HEK293T (cell line): ENCODE data around the gene PACRG.

Experiments used
- CTCF ChIA-PET: fragments of 350-600 bp; formaldehyde crosslinking; extraction: SDS; loops from one replicate; lab custom pipeline; 2021; ENCODE audit warnings: antibody characterized with exemption, inconsistent platforms; lab: Yijun Ruan, JAX
- POLR2A ChIA-PET: fragments of 350-600 bp; formaldehyde crosslinking; extraction: SDS; loops from one replicate; lab custom pipeline; 2020; ENCODE audit warnings: antibody characterized with exemption, inconsistent platforms; lab: Yijun Ruan, JAX
- DNase-seq: peaks from one replicate; pipeline ENCODE4 v3.0.0; 2012; ENCODE audit warnings: mixed read lengths; ENCODE audit errors: extremely low spot score
- ARNT ChIP-seq: fragments of 450-650 bp; IDR thresholded peaks from 2 replicates; pipeline ENCODE4 v1.6.1; 2017; ENCODE audit warnings: mild to moderate bottlenecking
- BHLHE40 ChIP-seq: fragments of 450-650 bp; IDR thresholded peaks from 2 replicates; pipeline ENCODE4 v1.6.1; 2016; ENCODE audit warnings: mild to moderate bottlenecking, moderate library complexity, borderline replicate concordance
- CTBP1 ChIP-seq: fragments of 450-650 bp; IDR thresholded peaks from 2 replicates; pipeline ENCODE4 v1.6.1; 2016; ENCODE audit warnings: borderline replicate concordance
- ELF4 ChIP-seq: fragments of 450-650 bp; IDR thresholded peaks from 2 replicates; pipeline ENCODE4 v1.6.1; 2017; ENCODE audit warnings: antibody characterized with exemption
- FOXA1 ChIP-seq: fragments of 450-650 bp; IDR thresholded peaks from 2 replicates; pipeline ENCODE4 v1.6.1; 2016; ENCODE audit warnings: mild to moderate bottlenecking
- FOXK2 ChIP-seq: fragments of 450-650 bp; IDR thresholded peaks from 2 replicates; pipeline ENCODE4 v1.6.1; 2016; ENCODE audit warnings: mild to moderate bottlenecking
- FOXM1 ChIP-seq: fragments of 450-650 bp; IDR thresholded peaks from 2 replicates; pipeline ENCODE4 v1.6.1; 2017; ENCODE audit warnings: mild to moderate bottlenecking, borderline replicate concordance
- HDGF ChIP-seq: fragments of 450-650 bp; IDR thresholded peaks from 2 replicates; pipeline ENCODE4 v1.6.1; 2017; ENCODE audit warnings: antibody characterized with exemption, borderline replicate concordance
- L3MBTL2 ChIP-seq: fragments of 450-650 bp; conservative IDR thresholded peaks from 2 replicates; pipeline ENCODE4 v1.6.1; 2016; ENCODE audit warnings: mild to moderate bottlenecking
- LEF1 ChIP-seq: fragments of 450-650 bp; IDR thresholded peaks from 2 replicates; pipeline ENCODE4 v1.6.1; 2017; ENCODE audit warnings: mild to moderate bottlenecking, borderline replicate concordance
- NFRKB ChIP-seq: fragments of 450-650 bp; IDR thresholded peaks from 2 replicates; pipeline ENCODE4 v1.6.1; 2016; ENCODE audit warnings: mild to moderate bottlenecking, moderate library complexity
- PKNOX1 ChIP-seq: fragments of 450-650 bp; IDR thresholded peaks from 2 replicates; pipeline ENCODE4 v1.6.1; 2016
- SP1 ChIP-seq: fragments of 450-650 bp; IDR thresholded peaks from 2 replicates; pipeline ENCODE4 v1.6.1; 2017
- SUZ12 ChIP-seq: fragments of 450-650 bp; IDR thresholded peaks from 2 replicates; pipeline ENCODE4 v1.6.1; 2016; ENCODE audit warnings: mild to moderate bottlenecking
- TARDBP ChIP-seq: fragments of 450-650 bp; IDR thresholded peaks from 2 replicates; pipeline ENCODE4 v1.6.1; 2016
- ZNF384 ChIP-seq: fragments of 450-650 bp; IDR thresholded peaks from 2 replicates; pipeline ENCODE4 v1.6.1; 2016

Gene PACRG

DNA sequence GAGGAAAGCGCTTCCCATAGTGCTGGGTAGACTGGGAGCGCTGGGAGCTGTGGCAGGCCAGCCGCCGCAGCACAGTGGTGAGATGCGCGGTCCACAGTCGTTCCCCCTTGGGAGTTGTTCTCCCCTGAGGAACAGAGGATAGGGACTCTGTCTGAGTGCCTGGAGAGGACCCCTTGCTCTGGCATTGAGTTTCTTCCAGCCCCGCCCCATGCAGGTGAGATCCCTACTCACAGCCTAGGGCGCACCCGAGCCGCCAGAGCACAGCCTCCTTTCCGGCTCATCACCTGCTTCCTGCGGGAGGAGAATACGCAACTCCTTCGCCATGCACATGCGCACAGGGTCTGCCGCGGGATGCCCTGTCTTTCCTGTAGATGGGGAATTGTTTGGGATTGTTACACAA, 140.6 kb downstream of the PACRG start:
- no peak for TF ChIP-seq PKNOX1
- no peak for TF ChIP-seq FOXA1
- TF ChIP-seq CTBP1 = no peak
- no peak for TF ChIP-seq FOXK2
- no peak for TF ChIP-seq TARDBP
- no peak for TF ChIP-seq LEF1
- no peak for TF ChIP-seq ZNF384
- no peak for TF ChIP-seq HDGF
- TF ChIP-seq L3MBTL2 = no peak
- TF ChIP-seq ELF4 = no peak
- TF ChIP-seq SUZ12 = no peak
- TF ChIP-seq ARNT = no peak
- TF ChIP-seq FOXM1 = no peak
- TF ChIP-seq BHLHE40 = no peak
- no peak for TF ChIP-seq SP1
- TF ChIP-seq NFRKB = no peak
- no peak for DNase-seq
- ChIA-PET CTCF (interaction anchor here (0.6 kb wide), 1 partner anchor 417 kb away, joined by 4 read pairs; no protein-coding TSS in a partner anchor), POLR2A (no interaction called here)

DNA sequence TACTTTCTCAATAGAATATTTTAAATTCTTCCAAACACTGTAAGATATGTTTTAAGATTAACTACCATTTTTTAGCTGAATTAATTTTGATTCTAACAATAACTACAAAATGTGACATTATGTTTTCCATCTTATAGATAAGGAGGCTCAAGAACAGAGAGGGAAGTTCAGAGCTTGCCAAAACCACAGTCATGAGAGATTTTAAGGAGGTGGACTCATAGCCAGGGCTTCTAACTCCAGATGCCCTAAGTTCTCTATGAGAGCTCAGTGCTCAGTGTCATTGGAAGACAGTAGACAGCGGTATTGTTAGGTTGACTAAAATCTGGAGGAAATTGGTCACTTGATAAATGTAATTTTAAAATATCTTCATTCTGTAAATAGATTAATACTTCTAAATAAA, 144.2 kb downstream of the PACRG start:
- ChIA-PET CTCF (no interaction called here), POLR2A (no interaction called here)
- TF ChIP-seq ARNT = no peak
- TF ChIP-seq CTBP1 = no peak
- TF ChIP-seq PKNOX1 = no peak
- no peak for TF ChIP-seq ELF4
- no peak for TF ChIP-seq SUZ12
- TF ChIP-seq BHLHE40 = no peak
- TF ChIP-seq ZNF384 = no peak
- no peak for TF ChIP-seq TARDBP
- TF ChIP-seq L3MBTL2 = no peak
- TF ChIP-seq LEF1 = no peak
- TF ChIP-seq SP1 = no peak
- TF ChIP-seq FOXK2 = no peak
- DNase-seq = no peak

- no peak for TF ChIP-seq FOXM1
- TF ChIP-seq ZNF384 = no peak
- TF ChIP-seq TARDBP = no peak
- no peak for TF ChIP-seq LEF1
- TF ChIP-seq CTBP1 = no peak
- TF ChIP-seq ARNT = no peak
- no peak for TF ChIP-seq L3MBTL2
- TF ChIP-seq PKNOX1 = no peak
- TF ChIP-seq BHLHE40 = no peak
- no peak for TF ChIP-seq HDGF
- TF ChIP-seq SP1 = no peak
- no peak for TF ChIP-seq ELF4
- TF ChIP-seq NFRKB = no peak
- CTCF ChIA-PET = no interaction called here
- DNase-seq = no peak
- POLR2A ChIA-PET = no interaction called here
These were observed 145.8 kb downstream of the PACRG start for GRCh38 chr6:162873537-162873936.

DNA sequence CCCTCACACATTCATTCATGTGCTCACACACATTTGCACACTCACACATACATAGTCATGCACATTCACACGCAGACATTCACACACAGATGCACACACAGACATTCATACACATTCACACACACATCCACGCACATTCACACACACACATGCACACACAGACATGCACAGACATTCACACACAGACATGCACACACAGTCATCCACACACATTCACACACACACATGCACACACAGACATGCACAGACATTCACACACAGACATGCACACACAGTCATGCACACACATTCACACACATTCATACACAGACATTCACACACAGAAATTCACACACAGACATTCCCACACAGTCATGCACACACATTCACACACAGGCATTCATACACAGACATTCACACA, 147.3 kb downstream of the PACRG start:
- ChIA-PET POLR2A (no interaction called here), CTCF (no interaction called here)
- TF ChIP-seq SP1 = no peak
- TF ChIP-seq FOXK2 = no peak
- TF ChIP-seq ARNT = no peak
- no peak for TF ChIP-seq SUZ12
- no peak for TF ChIP-seq FOXA1
- no peak for TF ChIP-seq L3MBTL2
- TF ChIP-seq FOXM1 = no peak
- TF ChIP-seq ELF4 = no peak
- TF ChIP-seq ZNF384 = no peak
- no peak for TF ChIP-seq NFRKB
- no peak for TF ChIP-seq TARDBP
- TF ChIP-seq HDGF = no peak
- no peak for TF ChIP-seq LEF1
- no peak for DNase-seq

DNA sequence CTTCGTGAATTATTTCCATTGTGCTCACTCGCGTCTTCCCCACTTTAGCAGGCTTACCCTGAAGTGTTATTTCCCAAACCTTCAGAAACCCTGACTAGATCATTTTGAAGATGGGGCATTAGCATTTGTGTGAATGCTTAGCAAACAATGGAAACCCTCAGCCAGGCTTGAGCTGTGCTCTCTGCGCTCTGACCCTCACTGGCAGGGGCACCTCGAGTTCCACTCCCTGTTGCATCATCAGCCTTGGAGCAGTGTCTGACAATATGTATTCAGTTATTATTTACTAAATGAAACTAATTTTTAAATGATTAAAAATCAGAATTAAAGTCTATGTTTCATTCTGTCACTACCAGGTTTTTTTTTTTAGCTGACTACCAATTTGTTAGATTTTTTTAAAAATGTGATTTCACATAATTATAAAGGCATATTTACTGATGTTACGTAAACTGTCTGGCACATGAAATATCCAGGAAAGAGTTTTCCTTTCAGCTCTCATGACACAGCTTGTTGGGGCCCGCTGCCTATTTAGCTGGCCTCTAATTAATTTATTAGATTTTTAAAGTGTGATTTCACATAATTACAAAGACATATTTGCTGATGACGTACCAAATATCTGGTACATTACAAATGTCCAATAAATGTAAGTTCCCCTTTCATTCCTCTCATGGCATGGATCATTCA, 155.2 kb downstream of the PACRG start:
- CTCF ChIA-PET = no interaction called here
- DNase-seq = no peak
- TF ChIP-seq HDGF = no peak
- no peak for TF ChIP-seq TARDBP
- no peak for TF ChIP-seq ARNT
- no peak for TF ChIP-seq NFRKB
- no peak for TF ChIP-seq ZNF384
- TF ChIP-seq FOXK2 = no peak
- no peak for TF ChIP-seq SP1
- TF ChIP-seq ELF4 = no peak
- no peak for TF ChIP-seq CTBP1
- no peak for TF ChIP-seq FOXM1
- TF ChIP-seq L3MBTL2 = no peak
- TF ChIP-seq LEF1 = no peak
- TF ChIP-seq SUZ12 = no peak
- TF ChIP-seq BHLHE40 = no peak
- no peak for TF ChIP-seq PKNOX1
- TF ChIP-seq FOXA1 = no peak
- POLR2A ChIA-PET = no interaction called here
